ENCODE measurements around the gene RBBP9. TPM values are rescaled to one million over a fixed set of nuclear protein-coding genes. Genes with fewer than 3 reads are reported as not detected.

RBBP9 gene
- total and polyA plus RNA-seq, 9 of the 15 experiments (the other 6 are each of a cell fraction or from before 2014, with no cell fraction given) = 0.94 to 4.4 (median 2.5) TPM

- TF ChIP-seq DDX20 (tag; IDR thresholded peaks at IDR 0.05; ENCODE audit: low read depth) (no peak), KDM1A (IDR thresholded peaks at IDR 0.05) (no peak), RFX5 (IDR thresholded peaks at IDR 0.05; ENCODE audit: low read depth, low read length) (no peak), HDAC3 (IDR thresholded peaks at IDR 0.05; ENCODE audit: borderline replicate concordance, partially characterized antibody) (no peak), ZNF134 (CRISPR knock-in tag; conservative IDR thresholded peaks at IDR 0.05) (no peak), ZNF274 (IDR thresholded peaks at IDR 0.05; ENCODE audit: borderline replicate concordance, low read depth, low read length) (no peak)
Observed at GRCh38 chr20:18541741-18542140, 44.7 kb upstream of the RBBP9 start (continued).

- Histone ChIP-seq H3K9ac (ENCODE audit: insufficient read depth in 1 of 2, low read depth in 2 of 2, low read length in 2 of 2) (no peak overlapping the region), H3K9me3 (replicated peaks; ENCODE audit: control insufficient read depth, insufficient read depth, low read depth, low read length) (no peaks in the 10 kb centered on the region), H3K4me1 (replicated peaks in 1 of 2; ENCODE audit: control insufficient read depth in 2 of 2, insufficient read depth in 2 of 2, low read length in 2 of 2) (no peaks in the 10 kb centered on the region), H3K79me2 (ENCODE audit: control insufficient read depth, insufficient read depth, low read length) (no peaks in the 10 kb centered on the region), H3K9me1 (ENCODE audit: control insufficient read depth, insufficient read depth, low read length) (no peaks in the 10 kb centered on the region), H3K36me3 (ENCODE audit: control insufficient read depth, insufficient read depth, low read length) (peaks cover 40% of the 10 kb centered on the region; the same call in 2 of the 3 replicates), H3K27ac (ENCODE audit: extremely low read depth, low read depth, low read length) (no peak overlapping the region), H3K4me2 (ENCODE audit: insufficient read depth, low read length) (no peak overlapping the region), H2AFZ (ENCODE audit: low read depth, low read length) (no peak overlapping the region), H3K27me3 (ENCODE audit: control insufficient read depth in 2 of 2, insufficient read depth in 2 of 2, low read length in 2 of 2) (no peaks in the 10 kb centered on the region), H3K4me3 (no peak overlapping the region), H4K20me1 (replicated peaks; ENCODE audit: control insufficient read depth, insufficient read depth, low read length) (no peaks in the 10 kb centered on the region)
- BruUV-seq (replicated peaks) = no TSS peak
- in situ Hi-C loops (cut with MboI) = no loop called here
- CTCF ChIA-PET (ENCODE audit: low intra/inter-chr PET ratio) = no interaction called here
- intact Hi-C loops (cut with micrococcal nuclease) = no loop called here
- ATAC-seq (no peak), FAIRE-seq (no peak), DNase-seq (ENCODE audit: extremely low read depth in 1 of 4, low spot score in 3 of 4) (no peak)
- WGBS (ENCODE audit: insufficient coverage, low coverage, missing lambda C conversion rate) = 100% methylated on average over 2 of the region's 2 CpGs
- POLR2A ChIA-PET = no interaction called here
- TF ChIP-seq ZNF24 (IDR thresholded peaks at IDR 0.05) (no peak), RFX7 (CRISPR knock-in tag; IDR thresholded peaks at IDR 0.05) (no peak), ZBTB26 (CRISPR knock-in tag; IDR thresholded peaks at IDR 0.05) (no peak), SREBF1 (IDR thresholded peaks at IDR 0.05; ENCODE audit: borderline replicate concordance, low read depth, low read length) (no peak), MTA3 (IDR thresholded peaks at IDR 0.05; ENCODE audit: borderline replicate concordance) (no peak), POLR3G (IDR thresholded peaks at IDR 0.05; ENCODE audit: extremely low read depth, insufficient read length, insufficient replicate concordance) (no peak), ZNF655 (CRISPR knock-in tag; IDR thresholded peaks at IDR 0.05) (no peak), ZNF232 (CRISPR knock-in tag; IDR thresholded peaks at IDR 0.05) (no peak), ETS1 (conservative IDR thresholded peaks at IDR 0.05; ENCODE audit: control insufficient read depth, low read depth, low read length) (no peak), ZFP1 (CRISPR knock-in tag; IDR thresholded peaks at IDR 0.05) (no peak), GTF3C2 (IDR thresholded peaks at IDR 0.05; ENCODE audit: borderline replicate concordance, extremely low read depth, insufficient read length) (no peak)
Observed at GRCh38 chr20:18537651-18538050, 40.6 kb upstream of the RBBP9 start.

Data from K562 (cell line).